Frontal cortex (tissue), 4 donors: ENCODE measurements around the gene FRZB. TPM values are rescaled to one million over a fixed set of nuclear protein-coding genes. Genes with fewer than 3 reads are reported as not detected.
"Not testable (repeated sequence)": the region's sequence is repeated elsewhere in the genome, so short reads cannot be mapped to it uniquely, and the experiment has no call there.

Experiments used
- DNase-seq, 2 donors: peaks; one replicate each; pipeline ENCODE4 v3.0.0; 2012; ENCODE audit warnings: low spot score in 2 of 2
- FAIRE-seq: peaks from 2 replicates; lab custom pipeline; 2012; peaks lifted over from hg19 to GRCh38; lab: Jason Lieb, UNC
- total RNA-seq: library from RNA; depleted of rRNA; stranded (reverse); fragments of >200 nt; gene quantifications from one replicate; pipeline ENCODE4 v1.2.3, GENCODE V29; 2014
- donor health status: control.
- donor health status: control.
- donor health status: control.

Gene FRZB, protein sequence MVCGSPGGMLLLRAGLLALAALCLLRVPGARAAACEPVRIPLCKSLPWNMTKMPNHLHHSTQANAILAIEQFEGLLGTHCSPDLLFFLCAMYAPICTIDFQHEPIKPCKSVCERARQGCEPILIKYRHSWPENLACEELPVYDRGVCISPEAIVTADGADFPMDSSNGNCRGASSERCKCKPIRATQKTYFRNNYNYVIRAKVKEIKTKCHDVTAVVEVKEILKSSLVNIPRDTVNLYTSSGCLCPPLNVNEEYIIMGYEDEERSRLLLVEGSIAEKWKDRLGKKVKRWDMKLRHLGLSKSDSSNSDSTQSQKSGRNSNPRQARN
- total RNA-seq: 17.1 TPM

DNA sequence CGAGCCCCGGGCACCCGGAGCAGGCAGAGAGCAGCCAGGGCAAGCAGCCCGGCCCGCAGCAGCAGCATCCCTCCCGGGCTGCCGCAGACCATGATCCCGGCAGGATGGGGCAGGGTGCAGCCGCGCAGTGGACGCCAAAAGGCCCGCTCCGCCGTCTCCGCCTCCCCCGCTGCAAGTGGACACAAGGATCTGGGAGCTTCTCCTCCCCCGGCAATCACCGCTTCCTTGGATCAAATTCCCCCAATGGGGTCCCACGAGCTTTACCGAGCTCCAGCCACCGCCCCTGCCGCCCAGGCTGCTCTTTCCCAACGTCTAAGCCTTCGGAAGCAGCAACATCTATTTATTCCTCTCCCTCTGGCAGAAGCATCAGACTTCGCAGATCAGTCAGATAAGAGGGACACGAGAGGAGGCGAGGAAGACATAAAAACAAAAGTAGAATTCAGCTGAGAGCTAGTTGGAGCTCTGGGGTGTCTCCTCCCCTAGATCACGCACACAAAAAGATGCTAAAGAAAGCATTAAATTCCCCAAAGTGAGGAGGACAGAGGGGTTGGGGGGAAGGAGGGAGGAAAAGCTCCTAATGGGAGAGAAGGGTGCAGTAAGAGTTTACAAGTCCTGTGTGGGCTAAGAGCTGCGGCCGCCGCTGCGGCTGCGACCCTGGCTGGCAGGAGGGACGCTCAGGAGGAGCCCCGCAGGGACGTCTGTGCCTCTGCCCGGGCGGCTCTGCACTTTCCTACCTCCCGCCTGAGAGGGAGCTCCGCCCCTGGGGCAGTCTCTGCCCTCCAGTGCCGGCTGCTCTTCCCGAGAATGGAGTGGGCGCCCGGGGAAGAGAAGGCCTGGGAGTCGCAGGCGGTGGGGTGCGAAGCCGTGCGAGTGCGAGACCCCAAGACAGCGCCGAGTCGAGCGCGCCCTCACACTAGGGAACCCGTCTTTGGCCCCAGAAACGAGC, at the start of gene FRZB:
Gene FRZB, minus strand, starts transcription at position 177 of the 946 bp plus-strand sequence. Its CDS starts 85 bp downstream, at position 92.
- no peak for FAIRE-seq
- peak in 1 of 2 donors; percentile 46 for DNase-seq

DNA sequence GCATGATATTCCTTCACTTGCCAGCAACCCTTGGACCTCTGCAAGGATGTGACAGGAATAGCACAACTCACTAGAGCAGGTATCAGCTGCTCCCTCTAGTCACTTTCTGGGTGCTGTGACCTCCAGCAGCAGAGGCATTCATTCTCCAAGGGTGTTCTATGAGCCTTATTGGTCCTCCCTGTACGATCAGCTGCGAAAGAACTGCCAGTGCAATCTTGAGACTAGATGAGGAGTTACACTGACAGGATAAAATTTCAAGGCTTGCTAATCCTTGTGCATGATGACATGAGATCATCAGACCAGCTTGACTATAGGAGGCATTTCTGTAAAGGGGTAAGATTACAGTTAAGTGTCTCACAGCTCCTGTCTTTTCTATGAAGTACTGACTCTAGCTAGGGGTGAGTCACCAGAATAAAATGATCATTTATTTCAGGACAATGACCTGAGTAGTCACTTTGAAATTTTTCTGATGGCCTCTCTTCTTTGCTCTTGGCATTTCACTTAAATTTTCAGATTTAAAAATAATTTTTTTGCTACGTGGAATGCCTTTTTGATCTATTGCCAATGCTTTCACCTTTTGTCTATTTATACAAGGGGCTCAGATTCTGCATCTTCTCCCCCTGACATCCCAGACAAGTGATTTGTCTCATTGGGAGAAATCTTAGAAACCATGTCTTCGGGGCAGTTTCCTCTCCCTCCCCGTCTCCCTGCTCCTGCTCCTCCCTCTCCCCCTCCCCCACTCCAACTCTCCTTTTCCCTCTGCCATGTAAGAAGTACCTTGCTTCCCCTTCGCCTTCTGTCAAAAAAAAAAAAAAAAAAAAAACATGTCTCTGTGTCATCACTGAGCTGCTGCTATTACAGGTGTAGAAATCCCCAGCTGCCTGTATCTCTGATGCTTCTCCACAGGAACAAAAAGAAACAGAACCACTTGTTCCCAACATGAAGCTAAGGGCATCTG, 49.2 kb upstream of the FRZB start:
- no peak for FAIRE-seq
- no peak for DNase-seq

DNA sequence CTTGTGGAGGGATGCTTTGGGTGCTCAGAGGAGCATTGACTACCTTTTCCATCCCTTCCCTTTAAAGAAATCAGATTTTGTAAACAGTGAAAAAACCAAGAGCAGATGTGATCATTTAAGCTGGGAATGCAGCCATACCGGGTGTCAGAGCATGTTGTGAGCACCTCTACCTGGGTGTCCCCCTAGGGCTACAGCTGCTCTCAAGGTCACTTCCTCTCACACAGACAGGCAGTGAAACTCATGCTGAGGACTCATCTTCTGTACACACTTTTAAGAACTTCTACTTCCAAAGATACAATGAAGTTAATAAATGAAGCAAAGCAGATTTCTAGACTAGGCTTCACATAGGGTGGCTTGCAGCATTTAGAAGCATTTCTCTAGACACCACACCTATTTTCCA, 48.4 kb upstream of the FRZB start:
- DNase-seq: no peak
- FAIRE-seq: no peak

DNA sequence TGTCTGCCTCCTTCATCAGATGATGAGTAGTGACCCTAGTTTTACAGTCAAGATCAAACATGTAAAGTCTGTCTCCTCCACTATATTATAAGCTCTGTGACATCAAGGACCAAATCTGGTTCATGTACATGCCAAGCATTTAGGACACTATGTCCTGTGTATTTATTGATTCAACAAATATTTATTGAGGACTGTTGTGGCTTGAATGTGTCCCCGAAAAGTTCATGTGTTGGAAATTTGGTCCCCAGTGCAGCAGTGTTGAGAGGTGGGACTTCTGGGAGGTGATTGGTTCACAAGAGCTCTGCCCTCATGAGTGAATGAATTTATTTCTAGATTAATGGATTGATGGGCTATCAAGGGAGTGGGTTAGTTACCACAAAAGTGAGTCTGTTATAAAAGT, 46.6 kb upstream of the FRZB start:
- FAIRE-seq (no peak), DNase-seq (no peak)

DNA sequence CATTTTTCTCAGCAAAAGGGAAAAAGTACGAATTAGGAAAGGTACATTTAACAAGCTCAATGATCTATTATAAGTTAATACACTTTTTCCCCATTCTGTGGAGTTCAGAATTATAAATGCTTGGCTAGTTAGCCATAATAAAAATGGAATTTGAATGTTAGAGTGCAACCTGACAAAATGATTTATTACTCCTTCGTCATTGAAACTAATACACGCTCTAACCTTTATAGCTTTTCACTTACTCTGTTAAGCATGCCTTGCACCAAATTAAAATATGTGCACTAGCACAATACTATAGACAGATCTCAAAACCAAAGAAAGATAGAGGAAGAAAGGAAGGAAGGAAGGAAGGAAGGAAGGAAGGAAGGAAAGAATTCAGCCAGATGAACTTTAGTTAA, 46.1 kb upstream of the FRZB start:
- DNase-seq: no peak
- FAIRE-seq: no peak

DNA sequence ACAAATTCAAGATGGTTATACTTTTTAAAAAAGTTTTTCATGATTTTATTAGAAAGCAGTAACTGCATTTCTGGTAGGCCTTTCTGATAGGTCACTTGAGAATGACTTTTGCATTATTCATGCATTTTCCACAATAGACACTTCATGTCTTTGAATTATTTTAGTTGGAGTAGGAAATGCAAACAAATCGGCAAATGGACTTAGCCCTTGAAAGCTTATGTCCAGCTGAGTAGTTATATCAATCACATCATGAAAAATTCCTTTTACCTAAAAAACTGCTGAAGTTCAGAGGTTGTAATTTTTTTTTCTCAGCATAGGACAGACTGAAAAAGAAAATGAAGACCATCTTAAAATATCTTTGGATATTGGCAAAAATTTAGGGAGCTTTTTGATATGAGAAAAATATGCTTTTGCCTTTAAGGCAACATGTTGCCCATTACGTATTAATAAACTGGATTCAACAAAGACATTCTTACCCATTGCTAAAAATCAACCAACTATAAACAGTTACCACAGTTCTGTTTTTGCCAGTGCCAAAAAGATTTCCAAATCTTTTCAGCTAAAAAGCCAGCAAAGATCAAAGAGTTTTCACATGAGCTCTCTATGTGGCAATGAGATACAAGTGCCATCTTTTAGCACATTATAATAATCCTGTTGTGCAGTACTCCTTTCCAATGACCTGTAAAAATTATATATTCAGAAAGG, 45.5 kb upstream of the FRZB start:
- FAIRE-seq (no peak), DNase-seq (no peak)

DNA sequence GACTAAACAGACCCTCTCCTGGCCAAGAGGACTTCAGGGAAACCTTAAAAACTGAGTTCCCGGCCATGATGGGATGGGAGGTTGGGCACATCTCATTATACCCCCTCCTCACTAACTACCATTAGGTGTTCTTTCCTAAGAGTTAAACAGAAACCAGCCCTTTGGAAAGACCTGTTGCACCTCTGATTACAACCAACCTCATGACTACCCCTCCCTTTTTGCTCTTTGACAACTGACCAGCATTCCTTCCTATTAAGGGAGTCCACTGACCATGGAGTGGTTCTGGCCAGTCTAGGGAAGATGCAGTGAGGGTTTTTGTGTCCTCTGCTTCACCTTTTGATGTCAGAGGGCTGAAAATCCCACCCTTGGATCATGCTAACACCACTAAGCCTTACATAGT, 44.5 kb upstream of the FRZB start:
- FAIRE-seq (no peak), DNase-seq (no peak)

DNA sequence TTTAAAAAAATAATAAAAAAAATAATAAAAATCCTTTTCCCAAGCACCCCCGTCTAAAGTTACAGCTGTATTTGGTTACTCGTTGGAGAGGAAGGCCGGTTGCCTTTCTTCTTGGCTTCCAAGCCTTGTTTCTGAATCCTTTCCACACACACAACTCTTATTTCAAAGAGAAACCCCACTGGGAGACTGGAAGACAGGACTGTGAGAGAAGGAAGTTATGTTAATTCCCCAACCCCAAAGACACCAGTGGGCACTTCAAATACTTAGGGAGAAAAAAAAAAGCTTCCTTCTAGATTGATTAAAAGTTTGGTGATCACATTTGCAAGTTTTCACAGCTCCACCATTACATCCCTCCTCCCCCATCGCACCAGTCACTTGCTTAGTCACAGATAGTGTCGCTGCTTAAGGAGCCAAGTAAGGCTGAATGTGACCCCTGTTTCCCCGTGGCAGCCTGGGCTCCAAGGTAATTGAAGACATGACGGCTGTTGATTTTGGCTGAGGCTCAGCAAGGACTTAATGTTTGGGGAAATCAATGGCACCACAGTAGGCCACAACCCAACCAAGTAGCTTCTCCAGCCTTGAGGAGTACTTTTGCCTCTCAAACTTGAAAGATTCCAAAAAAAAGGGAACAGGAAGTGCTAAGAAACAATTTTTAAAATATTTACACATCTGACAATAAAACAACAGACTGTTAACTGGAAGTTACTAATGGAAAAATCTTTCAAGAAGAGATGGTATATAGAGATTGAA, 40.8 kb upstream of the FRZB start:
- no peak for FAIRE-seq

DNA sequence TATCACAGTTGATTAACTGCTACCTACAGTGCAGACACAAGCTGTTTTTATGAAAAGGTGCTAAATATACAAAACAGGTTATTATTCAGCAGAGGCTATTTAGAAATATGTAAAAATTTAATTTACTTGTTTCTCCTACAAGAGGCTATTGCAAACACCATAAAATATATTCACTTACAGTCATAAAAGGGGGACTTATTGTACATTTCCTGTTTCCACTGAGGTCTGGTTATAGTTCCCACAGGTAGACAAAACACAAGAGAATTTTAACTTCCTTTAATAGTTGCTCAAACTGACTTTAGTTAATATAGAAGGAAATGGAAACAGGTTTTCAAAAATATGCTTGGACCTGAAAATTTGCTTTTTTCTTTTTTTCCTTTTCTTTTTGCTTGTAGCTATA, 40.0 kb upstream of the FRZB start:
- no peak for DNase-seq
- no peak for FAIRE-seq

More for the DNA sequence above, 40.8 kb upstream of the FRZB start:
- no peak for DNase-seq

DNA sequence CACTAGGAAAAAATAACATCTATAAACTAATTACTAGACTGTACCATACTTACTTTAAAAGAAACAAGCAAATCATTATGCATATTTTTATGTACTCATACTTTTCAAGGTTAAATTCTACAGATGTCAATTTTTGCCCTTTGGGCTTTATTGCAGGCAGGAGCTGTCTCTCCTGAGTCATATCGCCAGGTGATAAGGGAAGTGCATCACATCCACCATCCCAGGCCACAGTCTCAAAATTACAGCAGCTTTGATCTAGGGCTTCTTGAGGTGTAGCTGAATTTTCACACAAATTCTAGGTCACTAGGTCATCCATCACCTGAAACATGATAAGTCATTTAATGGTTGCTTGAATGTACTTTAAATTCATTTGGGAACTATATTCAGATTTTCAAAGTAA, 38.4 kb upstream of the FRZB start:
- FAIRE-seq (no peak), DNase-seq (no peak)

DNA sequence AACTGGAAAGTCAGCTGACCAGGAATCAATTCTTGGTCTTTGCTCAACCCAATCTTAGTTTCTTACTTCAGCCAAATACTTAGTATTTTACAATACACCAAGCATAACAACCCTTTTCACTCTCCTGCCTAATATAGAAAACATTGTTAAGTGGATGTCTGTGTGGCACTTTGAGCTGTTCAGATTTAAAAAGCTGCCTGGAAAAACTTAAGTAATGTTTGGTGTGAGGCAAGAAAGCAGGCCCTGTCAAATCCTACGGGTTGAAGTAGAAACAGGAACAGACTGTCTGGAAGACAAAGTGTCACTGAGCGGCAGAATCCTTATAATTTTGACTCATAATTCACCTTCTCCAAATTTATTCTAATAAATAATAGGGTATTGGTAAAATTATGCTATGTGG, 37.1 kb upstream of the FRZB start:
- no peak for FAIRE-seq

DNA sequence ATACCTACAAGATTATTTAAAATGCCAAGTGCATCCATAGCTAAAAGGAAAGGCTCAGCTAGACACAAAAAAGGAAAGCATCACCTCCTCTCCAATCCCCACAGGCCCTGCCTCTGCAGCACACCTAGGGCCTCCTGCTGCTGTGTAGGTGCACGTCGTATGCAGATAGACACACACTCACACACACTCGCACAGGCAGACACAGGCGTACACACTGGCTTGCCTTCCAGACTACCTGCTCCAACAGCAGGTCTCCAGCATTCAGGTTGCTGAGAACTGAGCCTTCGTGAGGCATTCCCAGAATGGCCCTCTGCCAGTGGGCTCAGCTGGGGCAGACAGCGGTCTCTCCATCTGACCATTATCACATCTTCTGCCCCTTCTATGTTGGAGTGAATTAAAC, 35.3 kb upstream of the FRZB start:
- DNase-seq (no peak), FAIRE-seq (no peak)

More for the DNA sequence above, 37.1 kb upstream of the FRZB start:
- DNase-seq: no peak

DNA sequence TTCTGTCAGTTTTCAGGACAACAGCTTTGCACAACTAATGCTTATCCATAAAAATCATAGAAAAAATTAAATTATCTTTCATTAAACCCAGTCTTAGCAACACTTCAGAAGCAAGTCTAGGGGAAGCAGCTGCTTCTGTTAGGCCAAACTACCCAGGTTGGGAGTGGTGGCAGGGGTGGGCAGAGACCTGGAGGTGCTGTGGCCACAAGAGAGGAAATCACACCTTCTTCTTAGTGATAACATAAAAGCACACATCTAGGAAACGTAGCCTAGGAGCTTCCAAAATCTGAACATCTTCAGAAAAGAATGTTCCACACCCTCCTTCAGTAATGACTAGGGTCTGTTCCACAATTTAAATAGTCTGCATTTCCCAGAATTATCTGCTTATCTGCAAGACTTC, 32.3 kb upstream of the FRZB start:
- no peak for DNase-seq
- FAIRE-seq: no peak

DNA sequence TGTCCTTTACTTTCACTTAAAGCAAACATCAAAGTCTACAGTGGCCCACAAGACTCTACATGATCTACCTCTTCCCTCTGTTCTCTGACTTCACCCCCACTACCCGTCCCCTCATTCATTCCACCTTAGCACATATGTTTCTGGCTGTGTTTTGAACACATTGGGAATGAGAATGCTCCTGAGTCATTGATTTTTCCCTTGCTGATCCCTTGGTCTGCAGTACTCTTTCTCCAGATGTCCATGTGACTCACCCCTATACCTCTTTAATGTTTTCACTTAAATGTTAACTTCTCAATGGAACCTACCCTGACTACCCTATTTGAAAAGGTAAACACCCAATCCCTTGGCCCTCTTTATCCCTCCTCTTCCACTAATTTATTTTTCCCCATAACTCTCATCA, 30.7 kb upstream of the FRZB start:
- no peak for DNase-seq
- FAIRE-seq: no peak

DNA sequence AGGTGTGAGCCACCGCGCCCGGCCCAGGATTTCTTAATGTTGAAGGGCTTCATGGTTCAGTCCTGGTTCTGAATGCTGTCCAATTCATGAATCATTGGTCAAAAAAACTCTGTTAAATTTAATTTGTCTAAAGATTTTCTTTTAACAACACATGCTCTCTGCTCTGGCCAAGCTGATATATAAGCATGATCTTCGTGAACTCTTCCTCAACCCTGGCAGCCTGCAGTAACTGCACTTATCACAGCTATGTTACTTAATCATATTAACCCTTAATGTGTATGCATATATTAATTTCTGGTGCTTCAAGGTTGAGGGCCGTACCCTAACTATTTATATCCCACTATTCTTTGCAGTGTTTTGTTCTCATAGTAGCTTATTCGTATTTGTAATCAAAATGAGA, 29.4 kb upstream of the FRZB start:
- DNase-seq: no peak
- FAIRE-seq: no peak

DNA sequence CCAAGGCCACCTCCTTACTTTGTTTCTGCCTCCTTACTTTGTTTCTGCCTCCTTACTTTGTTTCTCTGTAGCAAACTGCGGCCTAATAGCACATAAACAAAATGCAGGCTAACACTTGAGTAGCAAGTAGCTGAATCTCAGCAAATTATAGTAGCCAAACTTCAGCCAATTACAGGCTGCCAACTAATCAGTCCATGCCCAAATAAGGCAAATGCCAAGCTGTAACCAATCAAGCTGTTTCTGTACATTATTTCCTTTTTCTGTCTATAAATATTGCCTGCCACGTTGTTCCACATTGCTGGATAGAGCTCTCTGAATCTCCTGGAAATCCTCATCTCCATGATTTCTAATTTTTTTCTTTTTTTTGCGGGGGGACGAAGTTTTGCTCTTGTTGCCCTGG, 28.7 kb upstream of the FRZB start:
- FAIRE-seq (no peak), DNase-seq (no peak)

DNA sequence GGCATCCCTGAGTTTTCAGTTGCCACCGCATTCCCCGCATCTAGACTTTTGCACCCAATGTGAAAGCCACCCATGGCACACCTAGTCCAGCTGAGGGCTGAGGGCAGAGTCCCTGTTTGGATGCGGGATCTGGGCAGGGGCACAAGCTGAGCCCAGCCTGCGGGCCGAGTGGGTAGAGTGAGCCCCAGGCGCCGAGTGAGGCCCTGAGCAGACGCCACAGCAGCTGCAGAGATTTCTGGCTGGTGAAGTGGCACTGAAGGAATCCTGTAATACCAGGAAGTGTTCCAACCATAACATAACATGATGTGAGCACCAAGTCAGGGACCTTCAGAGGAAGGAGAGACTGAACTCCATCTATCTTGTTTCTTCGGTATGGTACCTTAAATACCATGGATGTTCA, 27.7 kb upstream of the FRZB start:
- DNase-seq (no peak), FAIRE-seq (no peak)

DNA sequence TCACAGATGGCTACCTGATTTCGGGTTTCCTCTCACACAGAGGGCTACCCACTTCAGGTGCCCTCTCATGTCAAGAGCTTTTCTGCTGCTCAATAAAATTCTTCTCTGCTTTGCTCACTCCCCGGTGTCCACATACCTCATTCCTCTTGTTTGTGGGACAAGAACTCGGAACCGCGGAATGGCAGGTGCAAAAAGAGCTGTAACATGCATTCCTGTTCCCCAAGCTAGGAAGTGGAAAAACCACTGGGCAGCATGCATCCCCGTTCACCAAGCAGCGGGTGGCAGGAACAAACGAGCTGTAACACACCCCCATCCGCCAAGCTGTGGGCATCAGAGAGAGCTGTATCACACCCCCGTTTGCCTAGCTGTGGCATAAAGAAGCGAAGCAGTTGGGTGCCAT, 27.2 kb upstream of the FRZB start:
- DNase-seq (no peak), FAIRE-seq (no peak)

DNA sequence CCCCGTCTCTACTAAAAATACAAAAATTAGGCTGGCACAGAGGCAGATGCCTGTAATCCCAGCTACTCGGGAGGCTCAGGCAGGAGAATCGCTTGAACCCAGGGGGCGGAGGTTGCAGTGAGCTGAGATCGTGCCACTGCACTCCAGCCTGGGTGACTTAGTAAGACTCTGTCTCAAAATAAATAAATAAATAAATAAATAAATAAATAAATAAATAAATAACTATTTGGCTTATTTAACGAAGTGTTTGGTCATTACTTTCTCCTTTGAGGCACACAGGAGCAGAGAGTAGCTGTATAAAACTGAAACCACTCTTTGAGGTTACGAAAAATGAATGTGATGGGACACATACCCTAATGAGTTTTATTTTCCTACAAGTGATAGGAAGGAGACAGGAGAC, 26.6 kb upstream of the FRZB start:
- not testable (repeated sequence) for DNase-seq, FAIRE-seq
